GM12878 (cell line): ENCODE data around the gene SP1.

Source experiments
- ETV6 ChIP-seq, 2 experiments: fragments of 450-650 bp in 1 of 2; IDR thresholded peaks in 1 of 2; conservative IDR thresholded peaks in 1 of 2; 2 replicates each; pipeline ENCODE4 v1.6.1; 2014; ENCODE audit warnings: antibody characterized with exemption in 1 of 2, borderline replicate concordance in 1 of 2, low read depth in 1 of 2, mild to moderate bottlenecking in 1 of 2, moderate library complexity in 1 of 2
- FOXK2 ChIP-seq: fragments of 450-650 bp; IDR thresholded peaks from 2 replicates; pipeline ENCODE4 v1.6.1; 2017; ENCODE audit warnings: mild to moderate bottlenecking, moderate library complexity
- POLR2A ChIP-seq: IDR thresholded peaks from 2 replicates; pipeline ENCODE4 v1.6.1; 2011; ENCODE audit warnings: low read depth, mild to moderate bottlenecking, low read length
- TAF1 ChIP-seq: IDR thresholded peaks from 2 replicates; pipeline ENCODE4 v1.6.1; 2011; ENCODE audit warnings: mild to moderate bottlenecking, low read depth, low read length, borderline replicate concordance
- TARDBP ChIP-seq: IDR thresholded peaks from 2 replicates; pipeline ENCODE4 v1.6.1; 2016; ENCODE audit warnings: borderline replicate concordance
- TCF7 ChIP-seq: IDR thresholded peaks from 2 replicates; pipeline ENCODE4 v1.6.1; 2014; ENCODE audit warnings: antibody characterized with exemption, borderline replicate concordance
- YY1 ChIP-seq: IDR thresholded peaks from 2 replicates; pipeline ENCODE4 v1.6.1; 2011; ENCODE audit warnings: low read depth, mild to moderate bottlenecking, low read length
- ZNF274 ChIP-seq: IDR thresholded peaks from one replicate; pipeline ENCODE4 v1.8.0; 2011; ENCODE audit not compliant: insufficient read length, insufficient read depth
- TF ChIP-seq, protein P1 (sequence below), 3 experiments: IDR thresholded peaks in 2 of 3; conservative IDR thresholded peaks in 1 of 3; 2 replicates each; pipeline ENCODE4 v1.5.1; 2011; ENCODE audit warnings: low read depth in 3 of 3, low read length in 3 of 3, mild to moderate bottlenecking in 3 of 3, control low read depth in 2 of 3, moderate library complexity in 2 of 3, inconsistent platforms in 1 of 3, mixed read lengths in 1 of 3; ENCODE audit not compliant: control insufficient read depth in 2 of 3, insufficient read depth in 1 of 3; ENCODE audit errors: extremely low read depth in 1 of 3
- TF ChIP-seq, protein P2 (sequence below): IDR thresholded peaks from 2 replicates; pipeline ENCODE4 v1.6.1; 2012; ENCODE audit warnings: low read depth, low read length, improper control_type of control experiment
- TF ChIP-seq, protein P3 (sequence below): fragments of 450-650 bp; conservative IDR thresholded peaks from 2 replicates; pipeline ENCODE4 v1.6.1; 2017; ENCODE audit warnings: mild to moderate bottlenecking, moderate library complexity

DNA sequence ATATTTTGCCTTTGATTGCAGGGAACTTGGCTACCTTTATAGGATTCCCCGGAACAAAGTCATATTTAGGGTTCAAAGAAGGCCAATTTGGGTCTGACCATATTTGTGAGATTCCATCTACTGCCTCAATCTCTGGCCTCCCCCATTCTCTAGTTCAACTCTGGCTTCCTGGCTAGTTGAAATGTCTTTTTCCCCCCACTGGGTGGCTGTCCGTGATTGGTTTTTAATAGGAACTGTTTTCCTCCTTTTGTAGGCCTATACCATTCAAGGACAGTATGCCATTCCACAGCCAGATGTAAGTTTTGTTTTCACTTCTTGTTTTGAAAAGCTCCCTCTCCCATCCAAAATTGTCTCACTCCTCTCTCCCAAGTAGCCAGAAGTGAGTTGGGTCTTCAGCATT, 85.7 kb downstream of the SP1 start:
- TF ChIP-seq, protein P1, sequence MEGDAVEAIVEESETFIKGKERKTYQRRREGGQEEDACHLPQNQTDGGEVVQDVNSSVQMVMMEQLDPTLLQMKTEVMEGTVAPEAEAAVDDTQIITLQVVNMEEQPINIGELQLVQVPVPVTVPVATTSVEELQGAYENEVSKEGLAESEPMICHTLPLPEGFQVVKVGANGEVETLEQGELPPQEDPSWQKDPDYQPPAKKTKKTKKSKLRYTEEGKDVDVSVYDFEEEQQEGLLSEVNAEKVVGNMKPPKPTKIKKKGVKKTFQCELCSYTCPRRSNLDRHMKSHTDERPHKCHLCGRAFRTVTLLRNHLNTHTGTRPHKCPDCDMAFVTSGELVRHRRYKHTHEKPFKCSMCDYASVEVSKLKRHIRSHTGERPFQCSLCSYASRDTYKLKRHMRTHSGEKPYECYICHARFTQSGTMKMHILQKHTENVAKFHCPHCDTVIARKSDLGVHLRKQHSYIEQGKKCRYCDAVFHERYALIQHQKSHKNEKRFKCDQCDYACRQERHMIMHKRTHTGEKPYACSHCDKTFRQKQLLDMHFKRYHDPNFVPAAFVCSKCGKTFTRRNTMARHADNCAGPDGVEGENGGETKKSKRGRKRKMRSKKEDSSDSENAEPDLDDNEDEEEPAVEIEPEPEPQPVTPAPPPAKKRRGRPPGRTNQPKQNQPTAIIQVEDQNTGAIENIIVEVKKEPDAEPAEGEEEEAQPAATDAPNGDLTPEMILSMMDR (IDR thresholded peaks at IDR 0.05 in 2 of 3, conservative IDR thresholded peaks at IDR 0.05 in 1 of 3; ENCODE audit: control insufficient read depth in 2 of 3, extremely low read depth in 1 of 3, insufficient read depth in 1 of 3, low read depth in 3 of 3, low read length in 3 of 3): no peak
- TF ChIP-seq TCF7 (no peak), TARDBP (no peak), ETV6 (conservative IDR thresholded peaks at IDR 0.05 in 1 of 2, IDR thresholded peaks at IDR 0.05 in 1 of 2; ENCODE audit: borderline replicate concordance in 1 of 2, low read depth in 1 of 2) (no peak), ZNF274 (no peak), FOXK2 (no peak), POLR2A (no peak), YY1 (no peak), TAF1 (no peak)
- TF ChIP-seq, protein P2, sequence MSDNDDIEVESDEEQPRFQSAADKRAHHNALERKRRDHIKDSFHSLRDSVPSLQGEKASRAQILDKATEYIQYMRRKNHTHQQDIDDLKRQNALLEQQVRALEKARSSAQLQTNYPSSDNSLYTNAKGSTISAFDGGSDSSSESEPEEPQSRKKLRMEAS: no peak
- TF ChIP-seq, protein P3, sequence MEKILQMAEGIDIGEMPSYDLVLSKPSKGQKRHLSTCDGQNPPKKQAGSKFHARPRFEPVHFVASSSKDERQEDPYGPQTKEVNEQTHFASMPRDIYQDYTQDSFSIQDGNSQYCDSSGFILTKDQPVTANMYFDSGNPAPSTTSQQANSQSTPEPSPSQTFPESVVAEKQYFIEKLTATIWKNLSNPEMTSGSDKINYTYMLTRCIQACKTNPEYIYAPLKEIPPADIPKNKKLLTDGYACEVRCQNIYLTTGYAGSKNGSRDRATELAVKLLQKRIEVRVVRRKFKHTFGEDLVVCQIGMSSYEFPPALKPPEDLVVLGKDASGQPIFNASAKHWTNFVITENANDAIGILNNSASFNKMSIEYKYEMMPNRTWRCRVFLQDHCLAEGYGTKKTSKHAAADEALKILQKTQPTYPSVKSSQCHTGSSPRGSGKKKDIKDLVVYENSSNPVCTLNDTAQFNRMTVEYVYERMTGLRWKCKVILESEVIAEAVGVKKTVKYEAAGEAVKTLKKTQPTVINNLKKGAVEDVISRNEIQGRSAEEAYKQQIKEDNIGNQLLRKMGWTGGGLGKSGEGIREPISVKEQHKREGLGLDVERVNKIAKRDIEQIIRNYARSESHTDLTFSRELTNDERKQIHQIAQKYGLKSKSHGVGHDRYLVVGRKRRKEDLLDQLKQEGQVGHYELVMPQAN: no peak
